Mammary epithelial cell (primary cell): ENCODE measurements around the gene TPCN1.

ENCODE experiments used
- EZH2 ChIP-seq: IDR thresholded peaks from 2 replicates; pipeline ENCODE4 v1.6.1; 2012; ENCODE audit warnings: low read length, inconsistent platforms, borderline replicate concordance
- TF ChIP-seq, protein P1 (sequence below), 2 donors: IDR thresholded peaks in 1 of 2; conservative IDR thresholded peaks in 1 of 2; 2 replicates each; pipeline ENCODE4 v1.5.1; 2011 to 2012; ENCODE audit warnings: inconsistent platforms in 2 of 2, low read length in 2 of 2, mild to moderate bottlenecking in 2 of 2, control low read depth in 1 of 2, low read depth in 1 of 2; ENCODE audit not compliant: insufficient read depth in 1 of 2; ENCODE audit errors: extremely low read depth in 1 of 2

DNA sequence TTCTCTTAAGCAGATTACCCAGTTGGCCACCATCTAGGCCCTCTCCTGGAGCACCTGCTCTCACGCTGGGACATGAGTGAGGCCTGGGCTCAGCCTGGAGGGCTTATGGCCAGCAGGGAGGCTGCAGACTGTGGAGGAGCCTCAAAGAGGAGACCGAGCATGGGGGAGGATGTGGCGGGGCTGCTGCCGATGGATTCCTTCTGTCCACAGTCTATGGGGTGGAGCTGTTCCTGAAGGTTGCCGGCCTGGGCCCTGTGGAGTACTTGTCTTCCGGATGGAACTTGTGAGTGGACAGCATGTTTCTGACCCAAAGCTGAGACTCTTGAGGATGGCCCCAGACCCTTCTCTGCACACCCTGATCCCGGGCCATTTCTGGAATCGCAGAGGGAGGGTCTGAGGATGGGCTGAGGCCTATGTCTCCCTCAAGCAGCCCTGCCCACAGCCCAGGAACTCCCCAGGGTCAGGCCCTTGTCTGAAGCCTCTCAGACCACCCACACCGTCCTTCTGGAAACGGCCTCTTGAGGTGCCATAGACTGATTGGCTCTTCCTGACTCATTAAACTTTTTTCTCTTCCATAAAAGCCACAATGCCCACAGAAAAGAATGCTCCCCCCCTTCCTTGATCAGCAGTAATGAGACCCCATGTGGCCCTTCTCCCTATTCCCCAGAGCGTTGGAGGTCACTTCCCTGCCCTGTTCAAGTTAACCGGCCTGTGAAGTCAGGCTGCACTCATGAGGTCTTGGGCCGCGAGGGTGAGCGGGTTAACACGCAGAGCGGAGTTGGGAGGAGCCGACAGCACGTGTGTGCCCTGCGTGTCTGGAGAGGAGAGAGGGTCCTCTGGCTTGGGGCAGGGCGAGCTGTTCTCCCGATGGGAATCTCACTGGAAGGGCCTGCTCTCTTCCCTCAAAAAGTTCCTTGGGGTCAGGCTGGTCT, 64.7 kb downstream of the TPCN1 start:
- TF ChIP-seq, protein P1, sequence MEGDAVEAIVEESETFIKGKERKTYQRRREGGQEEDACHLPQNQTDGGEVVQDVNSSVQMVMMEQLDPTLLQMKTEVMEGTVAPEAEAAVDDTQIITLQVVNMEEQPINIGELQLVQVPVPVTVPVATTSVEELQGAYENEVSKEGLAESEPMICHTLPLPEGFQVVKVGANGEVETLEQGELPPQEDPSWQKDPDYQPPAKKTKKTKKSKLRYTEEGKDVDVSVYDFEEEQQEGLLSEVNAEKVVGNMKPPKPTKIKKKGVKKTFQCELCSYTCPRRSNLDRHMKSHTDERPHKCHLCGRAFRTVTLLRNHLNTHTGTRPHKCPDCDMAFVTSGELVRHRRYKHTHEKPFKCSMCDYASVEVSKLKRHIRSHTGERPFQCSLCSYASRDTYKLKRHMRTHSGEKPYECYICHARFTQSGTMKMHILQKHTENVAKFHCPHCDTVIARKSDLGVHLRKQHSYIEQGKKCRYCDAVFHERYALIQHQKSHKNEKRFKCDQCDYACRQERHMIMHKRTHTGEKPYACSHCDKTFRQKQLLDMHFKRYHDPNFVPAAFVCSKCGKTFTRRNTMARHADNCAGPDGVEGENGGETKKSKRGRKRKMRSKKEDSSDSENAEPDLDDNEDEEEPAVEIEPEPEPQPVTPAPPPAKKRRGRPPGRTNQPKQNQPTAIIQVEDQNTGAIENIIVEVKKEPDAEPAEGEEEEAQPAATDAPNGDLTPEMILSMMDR (conservative IDR thresholded peaks at IDR 0.05 in 1 of 2, IDR thresholded peaks at IDR 0.05 in 1 of 2; ENCODE audit: extremely low read depth in 1 of 2, insufficient read depth in 1 of 2, low read depth in 1 of 2, low read length in 2 of 2), result no peak
- TF ChIP-seq EZH2, result no peak
